Liver (tissue), 9 donors: ENCODE data around the gene OSBPL10. TPM values are rescaled to one million over a fixed set of nuclear protein-coding genes. Genes with fewer than 3 reads are reported as not detected.

Experiments used
- DNase-seq: peaks from one replicate; pipeline ENCODE4 v3.0.0-alpha.2; 2017; ENCODE audit warnings: low spot score
- H3K27ac ChIP-seq, 2 donors: one replicate each; pipeline ENCODE4 v1.7.0; 2013; ENCODE audit warnings: inconsistent platforms in 2 of 2, low read length in 2 of 2, control low read depth in 1 of 2, low read depth in 1 of 2, mild to moderate bottlenecking in 1 of 2
- H3K27me3 ChIP-seq, 4 donors: one replicate each; pipeline versions ENCODE4 v1.6.1 to v1.7.0; 2013; ENCODE audit warnings: low read length in 3 of 4, inconsistent platforms in 1 of 4, mild to moderate bottlenecking in 1 of 4, moderate library complexity in 1 of 4; ENCODE audit not compliant: control insufficient read depth in 4 of 4, insufficient read depth in 4 of 4
- H3K36me3 ChIP-seq, 4 donors: one replicate each; pipeline versions ENCODE4 v1.6.1 to v1.7.0; 2013; ENCODE audit warnings: low read length in 3 of 4, mild to moderate bottlenecking in 3 of 4, low read depth in 1 of 4, moderate library complexity in 1 of 4; ENCODE audit not compliant: control insufficient read depth in 4 of 4, insufficient read depth in 3 of 4
- H3K4me1 ChIP-seq, 4 donors: one replicate each; pipeline versions ENCODE4 v1.6.1 to v1.7.0; 2013; ENCODE audit warnings: low read length in 3 of 4, mild to moderate bottlenecking in 3 of 4, moderate library complexity in 1 of 4; ENCODE audit not compliant: control insufficient read depth in 4 of 4, insufficient read depth in 4 of 4
- H3K4me3 ChIP-seq, 3 donors: one replicate each; pipeline versions ENCODE4 v1.6.1 to v1.7.0; 2013; ENCODE audit warnings: low read length in 3 of 3, control low read depth in 1 of 3, low read depth in 1 of 3, mild to moderate bottlenecking in 1 of 3
- H3K9ac ChIP-seq, 2 donors: one replicate each; pipeline ENCODE4 v1.7.0; 2013; ENCODE audit warnings: low read length in 2 of 2, mild to moderate bottlenecking in 2 of 2, moderate library complexity in 2 of 2, control low read depth in 1 of 2, low read depth in 1 of 2
- H3K9me3 ChIP-seq, 4 donors: one replicate each; pipeline versions ENCODE4 v1.6.1 to v1.7.0; 2013; ENCODE audit warnings: low read length in 3 of 4; ENCODE audit not compliant: control insufficient read depth in 4 of 4
- ATF3 ChIP-seq: IDR thresholded peaks from 2 replicates; pipeline ENCODE4 v1.6.1; 2016; ENCODE audit warnings: antibody characterized with exemption
- CTCF ChIP-seq: fragments of 150-350 bp; IDR thresholded peaks from 2 replicates; pipeline ENCODE4 v1.5.1; 2017; ENCODE audit warnings: improper control_type of control experiment, low read depth, low read length; ENCODE audit not compliant: missing input control
- FOXA1 ChIP-seq: IDR thresholded peaks from 2 replicates; pipeline ENCODE4 v1.6.1; 2016; ENCODE audit warnings: antibody characterized with exemption
- FOXA2 ChIP-seq: IDR thresholded peaks from 2 replicates; pipeline ENCODE4 v1.6.1; 2016; ENCODE audit warnings: antibody characterized with exemption
- GABPA ChIP-seq, 2 donors: IDR thresholded peaks in 1 of 2; conservative IDR thresholded peaks in 1 of 2; 2 replicates each; pipeline ENCODE4 v1.6.1; 2016; ENCODE audit warnings: antibody characterized with exemption in 2 of 2, mild to moderate bottlenecking in 1 of 2, moderate library complexity in 1 of 2
- HNF4A ChIP-seq, 2 donors: conservative IDR thresholded peaks; 2 replicates each; pipeline ENCODE4 v1.6.1; 2016; ENCODE audit warnings: antibody characterized with exemption in 2 of 2, mild to moderate bottlenecking in 2 of 2
- HNF4G ChIP-seq: IDR thresholded peaks from 2 replicates; pipeline ENCODE4 v1.6.1; 2016; ENCODE audit warnings: antibody characterized with exemption
- JUND ChIP-seq, 2 donors: IDR thresholded peaks; 2 replicates each; pipeline ENCODE4 v1.6.1; 2016; ENCODE audit warnings: antibody characterized with exemption in 2 of 2
- MAX ChIP-seq: IDR thresholded peaks from 2 replicates; pipeline ENCODE4 v1.6.1; 2016; ENCODE audit warnings: antibody characterized with exemption
- NR2F2 ChIP-seq: IDR thresholded peaks from 2 replicates; pipeline ENCODE4 v1.6.1; 2016; ENCODE audit warnings: antibody characterized with exemption
- RAD21 ChIP-seq, 2 donors: IDR thresholded peaks; 2 replicates each; pipeline ENCODE4 v1.6.1; 2016; ENCODE audit warnings: antibody characterized with exemption in 2 of 2, mild to moderate bottlenecking in 2 of 2
- REST ChIP-seq: IDR thresholded peaks from 2 replicates; pipeline ENCODE4 v1.6.1; 2016; ENCODE audit warnings: antibody characterized with exemption, mild to moderate bottlenecking
- RXRA ChIP-seq, 2 donors: IDR thresholded peaks; 2 replicates each; pipeline ENCODE4 v1.6.1; 2017 to 2018; ENCODE audit warnings: antibody characterized with exemption in 2 of 2, mild to moderate bottlenecking in 1 of 2
- SP1 ChIP-seq: IDR thresholded peaks from 2 replicates; pipeline ENCODE4 v1.6.1; 2018; ENCODE audit warnings: antibody characterized with exemption, mild to moderate bottlenecking
- TAF1 ChIP-seq: conservative IDR thresholded peaks from 2 replicates; pipeline ENCODE4 v1.6.1; 2016; ENCODE audit warnings: antibody characterized with exemption, mild to moderate bottlenecking
- YY1 ChIP-seq: IDR thresholded peaks from 2 replicates; pipeline ENCODE4 v1.6.1; 2016; ENCODE audit warnings: antibody characterized with exemption, mild to moderate bottlenecking
- ZBTB33 ChIP-seq: IDR thresholded peaks from 2 replicates; pipeline ENCODE4 v1.6.1; 2016; ENCODE audit warnings: antibody characterized with exemption
- WGBS: extraction: QIAGEN DNeasy Blood & Tissue Kit; methylation state at CpG from one replicate; pipeline ENCODE4 v1.1.7; 2013; 5-methylcytosine and 5-hydroxymethylcytosine counted together
- polyA plus RNA-seq, 2 donors: library from polyadenylated mRNA; stranded (reverse) in 1 of 2; unstranded in 1 of 2; fragments of 200-250 nt in 1 of 2; fragments of >200 nt in 1 of 2; fragmentation: Nextera tagmentation in 1 of 2; extraction: Ambion mirVana in 1 of 2; gene quantifications; one replicate each; pipeline versions ENCODE4 v1.2.1 to v1.2.3, GENCODE V29; 2013 to 2015
- total RNA-seq, 2 donors: library from RNA; depleted of rRNA; stranded (reverse); fragments of >200 nt; gene quantifications; one replicate each; pipeline ENCODE4 v1.2.3, GENCODE V29; 2014
- donor health status: healthy.
- donor health status: healthy.
- donor health status: healthy.
- donor health status: healthy.
- donor health status: healthy.

Gene OSBPL10
- total and polyA plus RNA-seq, 4 donors, result 0.75 to 4.0 (median 1.7) TPM

GRCh38 chr3:31765871-31766270, 215.2 kb downstream of the OSBPL10 start:
- H3K36me3 ChIP-seq, result no peaks in the 10 kb centered on the region
- 78% methylated on average over 4 of the region's 4 CpGs for WGBS
- H3K9me3 ChIP-seq, result no peaks in the 10 kb centered on the region
- DNase-seq, result no peak
- H3K9ac ChIP-seq, result no peak overlapping the region
- no peaks in the 10 kb centered on the region for H3K27me3 ChIP-seq
- TF ChIP-seq NR2F2 (no peak), SP1 (no peak), RXRA (IDR thresholded peaks at IDR 0.05) (no peak), FOXA2 (no peak), FOXA1 (no peak), JUND (IDR thresholded peaks at IDR 0.05) (no peak), TAF1 (no peak), GABPA (IDR thresholded peaks at IDR 0.05 in 1 of 2, conservative IDR thresholded peaks at IDR 0.05 in 1 of 2) (no peak), MAX (no peak), ATF3 (no peak), HNF4G (no peak), YY1 (no peak), ZBTB33 (no peak), REST (no peak), RAD21 (IDR thresholded peaks at IDR 0.05) (no peak)
- no peak overlapping the region for H3K27ac ChIP-seq
- H3K4me3 ChIP-seq, result no peak overlapping the region
- H3K4me1 ChIP-seq, result no peaks in the 10 kb centered on the region

GRCh38 chr3:31763731-31764130, 217.3 kb downstream of the OSBPL10 start:
- WGBS, result 79% methylated on average over 3 of the region's 3 CpGs
- no peak overlapping the region for H3K27ac ChIP-seq
- no peaks in the 10 kb centered on the region for H3K9me3 ChIP-seq

More at GRCh38 chr3:31763731-31764130, 217.3 kb downstream of the OSBPL10 start:
- TF ChIP-seq CTCF (no peak), SP1 (no peak), HNF4A (conservative IDR thresholded peaks at IDR 0.05) (no peak), RXRA (IDR thresholded peaks at IDR 0.05) (no peak), NR2F2 (no peak), ZBTB33 (no peak), GABPA (IDR thresholded peaks at IDR 0.05 in 1 of 2, conservative IDR thresholded peaks at IDR 0.05 in 1 of 2) (no peak), HNF4G (no peak), FOXA2 (no peak), RAD21 (IDR thresholded peaks at IDR 0.05) (no peak), FOXA1 (no peak)
- DNase-seq, result no peak
- no peak overlapping the region for H3K9ac ChIP-seq
- no peaks in the 10 kb centered on the region for H3K27me3 ChIP-seq
- no peak overlapping the region for H3K4me3 ChIP-seq
- no peaks in the 10 kb centered on the region for H3K4me1 ChIP-seq
- H3K36me3 ChIP-seq, result no peaks in the 10 kb centered on the region
